Left ventricle myocardium inferior (tissue), 1 donor: ENCODE data around the gene CFTR. TPM values are rescaled to one million over a fixed set of nuclear protein-coding genes. Genes with fewer than 3 reads are reported as not detected.

Source experiments
- DNase-seq: peaks from one replicate; pipeline ENCODE4 v3.0.0-alpha.2; 2020
- H3K27ac ChIP-seq: fragments of 200-600 bp; replicated peaks from 2 replicates; pipeline ENCODE4 v1.8.0; 2021
- H3K27me3 ChIP-seq: fragments of 200-600 bp; 2 replicates; pipeline ENCODE4 v1.8.0; 2021; ENCODE audit warnings: low read depth
- H3K36me3 ChIP-seq: fragments of 200-600 bp; 2 replicates; pipeline ENCODE4 v1.8.0; 2021
- H3K4me1 ChIP-seq: fragments of 200-600 bp; 2 replicates; pipeline ENCODE4 v1.8.0; 2021
- H3K4me3 ChIP-seq: fragments of 200-600 bp; 2 replicates; pipeline ENCODE4 v1.8.0; 2021; ENCODE audit warnings: mild to moderate bottlenecking, moderate library complexity
- H3K9me3 ChIP-seq: fragments of 200-600 bp; replicated peaks from 2 replicates; pipeline ENCODE4 v1.8.0; 2021
- CTCF ChIP-seq: fragments of 200-600 bp; IDR thresholded peaks from 2 replicates; pipeline ENCODE4 v1.8.0; 2021; ENCODE audit warnings: antibody characterized with exemption, mild to moderate bottlenecking, borderline replicate concordance
- intact Hi-C: fragments of 100-400 bp; cut with micrococcal nuclease; formaldehyde crosslinking; loops from one replicate; pipeline ENCODE4 v1.11.0; 2022
- total RNA-seq: library from RNA; stranded (reverse); fragmentation: NEBNext Ultra II Directional; extraction: Animal tissue kit (Norgen Biotek cat#: 25700); gene quantifications from one replicate; pipeline ENCODE4 v1.2.1, GENCODE V29; 2021
- donor health status: DM: no; HTN: yes; CAD: no; lungs with severe emphysema.

Gene CFTR
- total RNA-seq, 1 donor from 2014 or later: 0.11 TPM

GRCh38 chr7:117582219-117582704 lies 102.4 kb downstream of the CFTR start:
- Histone ChIP-seq H3K36me3 (no peaks in the 10 kb centered on the region), H3K4me3 (no peak overlapping the region), H3K27ac (peak overlapping the region; percentile 62), H3K4me1 (peaks cover 9% of the 10 kb centered on the region), H3K9me3 (no peaks in the 10 kb centered on the region), H3K27me3 (no peaks in the 10 kb centered on the region)
- DNase-seq: peak; percentile 74
- no peak for TF ChIP-seq CTCF
- intact Hi-C loops: no loop called here

GRCh38 chr7:117587931-117588330 lies 108.1 kb downstream of the CFTR start:
- no peaks in the 10 kb centered on the region for H3K27me3 ChIP-seq
- H3K9me3 ChIP-seq: no peaks in the 10 kb centered on the region
- TF ChIP-seq CTCF: no peak
- no peak overlapping the region for H3K27ac ChIP-seq
- no peak overlapping the region for H3K4me3 ChIP-seq
- DNase-seq: no peak
- intact Hi-C loops: no loop called here
- H3K4me1 ChIP-seq: peaks cover under 1% of the 10 kb centered on the region
- H3K36me3 ChIP-seq: no peaks in the 10 kb centered on the region

GRCh38 chr7:117588352-117588794 lies 108.5 kb downstream of the CFTR start:
- H3K36me3 ChIP-seq: no peaks in the 10 kb centered on the region
- no peak overlapping the region for H3K27ac ChIP-seq
- no peak for DNase-seq
- intact Hi-C loops: no loop called here
- H3K4me1 ChIP-seq: no peaks in the 10 kb centered on the region
- H3K4me3 ChIP-seq: no peak overlapping the region
- H3K27me3 ChIP-seq: no peaks in the 10 kb centered on the region
- TF ChIP-seq CTCF: no peak
- H3K9me3 ChIP-seq: no peaks in the 10 kb centered on the region

GRCh38 chr7:117590191-117590590 lies 110.4 kb downstream of the CFTR start:
- TF ChIP-seq CTCF: no peak
- H3K27me3 ChIP-seq: no peaks in the 10 kb centered on the region
- intact Hi-C loops: no loop called here
- no peaks in the 10 kb centered on the region for H3K4me1 ChIP-seq
- H3K27ac ChIP-seq: no peak overlapping the region
- no peaks in the 10 kb centered on the region for H3K9me3 ChIP-seq
- no peak for DNase-seq
- H3K36me3 ChIP-seq: no peaks in the 10 kb centered on the region
- no peak overlapping the region for H3K4me3 ChIP-seq

- DNase-seq: no peak
- H3K4me3 ChIP-seq: no peak overlapping the region
- H3K4me1 ChIP-seq: no peaks in the 10 kb centered on the region
- intact Hi-C loops: no loop called here
- H3K36me3 ChIP-seq: no peaks in the 10 kb centered on the region
- H3K27ac ChIP-seq: no peak overlapping the region
- no peaks in the 10 kb centered on the region for H3K9me3 ChIP-seq
- no peak for TF ChIP-seq CTCF
- H3K27me3 ChIP-seq: no peaks in the 10 kb centered on the region
Measured at GRCh38 chr7:117592011-117592635, 112.3 kb downstream of the CFTR start.
